Measurements from ENCODE around the gene DMTF1. TPM values are rescaled to one million over a fixed set of nuclear protein-coding genes. Genes with fewer than 3 reads are reported as not detected.

DMTF1 gene
- total RNA-seq, 1 donor from 2014 or later = 149 TPM

DNA sequence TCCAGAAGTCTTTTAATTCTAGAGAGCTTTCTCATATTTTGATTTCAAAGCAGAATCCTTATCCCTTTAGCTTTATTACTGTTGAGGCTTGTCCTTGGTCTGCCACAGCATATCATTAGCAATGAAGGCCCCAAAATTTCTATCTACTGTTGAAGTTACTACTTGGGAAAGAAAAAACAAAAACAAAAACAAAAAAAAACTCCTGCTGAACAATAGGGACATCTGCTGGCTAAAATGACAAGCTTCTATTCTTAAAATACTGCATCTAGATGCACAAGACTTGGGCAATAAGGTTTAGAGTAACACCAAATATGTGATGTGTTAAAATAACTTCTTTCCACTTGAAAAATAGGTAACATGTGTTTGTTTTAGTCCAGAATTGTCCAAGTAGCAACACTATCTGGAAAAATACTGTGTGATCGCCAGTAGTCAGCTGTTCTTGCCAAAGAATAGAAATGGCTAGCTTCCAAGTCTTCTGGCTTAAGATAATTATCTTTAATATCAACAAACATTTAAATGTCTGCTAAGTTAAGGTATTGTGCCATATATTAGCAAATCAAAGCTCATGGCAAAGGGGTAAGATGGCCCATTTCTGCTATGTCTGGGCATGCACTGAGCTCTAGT lies 3.8 kb upstream of the DMTF1 start:
- Mint-ChIP-seq H3K9me3 (no peaks in the 10 kb centered on the region), H3K27me3 (ENCODE audit: low read depth) (no peaks in the 10 kb centered on the region), H3K4me1 (peaks cover 15% of the 10 kb centered on the region), H3K36me3 (no peaks in the 10 kb centered on the region), H3K27ac (no peak overlapping the region), H3K4me3 (no peak overlapping the region)
- DNase-seq (ENCODE audit: low spot score in 2 of 2, unreplicated experiment in 2 of 2) = no peak
- no peak for TF ChIP-seq CTCF (IDR thresholded peaks at IDR 0.05; ENCODE audit: unreplicated experiment)

DNA sequence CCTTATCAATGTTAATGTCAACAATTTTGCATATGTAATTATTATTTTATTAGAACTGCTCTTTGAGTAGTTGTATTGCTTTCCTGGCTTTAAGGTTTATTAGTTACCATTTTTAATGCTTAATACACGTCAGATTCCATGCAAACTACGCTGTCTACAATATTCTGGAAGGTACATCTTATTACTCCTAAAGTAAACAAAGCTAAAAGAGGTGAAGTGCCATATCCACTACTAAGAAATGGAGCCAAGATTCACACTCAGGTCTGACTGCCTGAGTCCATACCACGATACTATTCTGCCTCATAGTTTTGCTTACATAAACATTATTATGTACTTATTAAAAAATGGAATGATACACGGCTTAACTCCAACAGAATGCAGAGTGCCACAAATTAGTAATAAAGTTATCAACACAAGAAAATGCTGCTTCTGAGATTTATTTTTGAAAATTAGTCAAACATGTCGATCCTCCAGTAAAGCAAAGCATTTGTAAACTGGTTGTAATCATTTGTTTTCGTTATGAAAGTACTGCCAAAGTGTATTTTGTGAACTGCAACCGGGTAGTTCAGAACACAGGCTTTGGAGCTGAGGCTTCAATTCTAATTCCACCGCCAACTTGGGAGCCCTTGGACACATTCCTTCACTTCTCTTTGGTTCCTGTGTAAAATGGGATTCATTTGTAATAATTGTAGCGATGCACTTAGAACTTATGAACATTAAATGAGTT lies 1.1 kb upstream of the DMTF1 start:
- DNase-seq (ENCODE audit: low spot score in 2 of 2, unreplicated experiment in 2 of 2) = no peak
- H3K27me3 Mint-ChIP-seq (ENCODE audit: low read depth) = no peaks in the 10 kb centered on the region
- no peaks in the 10 kb centered on the region for H3K36me3 Mint-ChIP-seq
- no peaks in the 10 kb centered on the region for H3K9me3 Mint-ChIP-seq
- TF ChIP-seq CTCF (IDR thresholded peaks at IDR 0.05; ENCODE audit: unreplicated experiment) = no peak
- peaks cover 39% of the 10 kb centered on the region for H3K4me1 Mint-ChIP-seq
- H3K27ac Mint-ChIP-seq = peak overlapping the region; percentile 99
- peak overlapping the region; percentile 98 for H3K4me3 Mint-ChIP-seq

- Mint-ChIP-seq H3K4me3 (peak overlapping the region; percentile 98), H3K36me3 (no peaks in the 10 kb centered on the region), H3K9me3 (no peaks in the 10 kb centered on the region), H3K27ac (peak overlapping the region; percentile 99), H3K27me3 (ENCODE audit: low read depth) (no peaks in the 10 kb centered on the region), H3K4me1 (peaks cover 43% of the 10 kb centered on the region)
- no peak for DNase-seq (ENCODE audit: low spot score in 2 of 2, unreplicated experiment in 2 of 2)
- no peak for TF ChIP-seq CTCF (IDR thresholded peaks at IDR 0.05; ENCODE audit: unreplicated experiment)
Observed at GRCh38 chr7:87151729-87152111, 533 bp upstream of the DMTF1 start.

DNA sequence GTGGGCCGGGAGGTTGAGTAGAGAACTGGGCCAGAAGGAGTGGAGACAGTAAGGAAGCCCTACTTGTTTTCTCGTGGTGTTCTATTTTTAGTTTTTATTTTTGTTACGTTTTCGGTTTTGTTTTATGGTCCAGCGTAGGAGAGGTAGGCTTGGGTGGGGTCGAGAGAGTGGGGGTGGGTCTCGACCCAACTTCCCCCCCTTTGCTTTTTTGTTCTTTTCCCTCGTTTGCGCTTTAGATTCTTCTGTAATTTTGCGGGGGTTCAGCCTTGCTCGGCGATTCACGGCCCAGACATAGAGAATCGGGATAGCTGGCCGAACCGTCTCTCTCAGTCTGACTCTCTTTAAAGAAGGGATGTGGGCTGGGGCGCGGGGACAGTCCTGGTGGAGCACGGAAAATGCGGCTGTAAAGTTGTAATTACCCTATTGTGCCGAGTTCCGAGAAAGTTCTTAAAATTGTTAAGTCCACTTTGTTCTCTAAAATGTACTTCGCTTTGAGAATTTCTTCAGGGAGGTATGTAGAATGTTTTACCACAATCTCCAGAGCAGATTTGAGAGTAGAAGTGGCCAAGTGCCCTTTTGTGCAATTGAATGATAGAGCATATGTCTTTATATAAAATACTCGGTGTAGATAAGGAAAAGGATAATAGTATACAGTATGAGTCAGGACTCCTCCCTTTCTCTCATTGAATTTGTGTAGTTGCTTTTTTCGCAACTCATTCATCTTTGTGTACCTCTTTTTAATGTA lies 816 bp downstream of the DMTF1 start:
- H3K27me3 Mint-ChIP-seq (ENCODE audit: low read depth) = no peaks in the 10 kb centered on the region
- peak overlapping the region; percentile 99 for H3K27ac Mint-ChIP-seq
- H3K9me3 Mint-ChIP-seq = no peaks in the 10 kb centered on the region
- no peak for TF ChIP-seq CTCF (IDR thresholded peaks at IDR 0.05; ENCODE audit: unreplicated experiment)
- peaks cover 49% of the 10 kb centered on the region for H3K4me1 Mint-ChIP-seq
- no peaks in the 10 kb centered on the region for H3K36me3 Mint-ChIP-seq
- peak overlapping the region; percentile 98 for H3K4me3 Mint-ChIP-seq
- DNase-seq (ENCODE audit: low spot score in 2 of 2, unreplicated experiment in 2 of 2) = peak in 1 of 2 experiments; percentile 51

- Mint-ChIP-seq H3K27me3 (ENCODE audit: low read depth) (no peaks in the 10 kb centered on the region), H3K4me3 (peak overlapping the region; percentile 98), H3K27ac (peak overlapping the region; percentile 99), H3K36me3 (no peaks in the 10 kb centered on the region), H3K9me3 (no peaks in the 10 kb centered on the region), H3K4me1 (peaks cover 49% of the 10 kb centered on the region)
- DNase-seq (ENCODE audit: low spot score in 2 of 2, unreplicated experiment in 2 of 2) = no peak
- no peak for TF ChIP-seq CTCF (IDR thresholded peaks at IDR 0.05; ENCODE audit: unreplicated experiment)
Observed at GRCh38 chr7:87154166-87154565, 1.9 kb downstream of the DMTF1 start.
